Osteoblast (primary cell): ENCODE data around the gene NKD2. TPM values are rescaled to one million over a fixed set of nuclear protein-coding genes. Genes with fewer than 3 reads are reported as not detected.

Source experiments
- DNase-seq: peaks from one replicate; pipeline ENCODE4 v3.0.0; 2011; ENCODE audit warnings: low spot score, mixed read lengths; ENCODE audit not compliant: insufficient read length; ENCODE audit errors: missing footprints
- H2AFZ ChIP-seq: 2 replicates; pipeline ENCODE4 v1.6.0; 2011; ENCODE audit warnings: mild to moderate bottlenecking, low read length
- H3K27ac ChIP-seq: 2 replicates; pipeline ENCODE4 v1.5.1; 2011; ENCODE audit warnings: mild to moderate bottlenecking, low read depth, low read length, moderate library complexity
- H3K27me3 ChIP-seq: 2 replicates; pipeline ENCODE4 v1.6.0; 2012; ENCODE audit warnings: mild to moderate bottlenecking, control low read depth, inconsistent platforms, low read length, moderate library complexity; ENCODE audit not compliant: insufficient read depth
- H3K36me3 ChIP-seq: 2 replicates; pipeline ENCODE4 v1.5.1; 2011; ENCODE audit warnings: mild to moderate bottlenecking, low read length, control low read depth, moderate library complexity; ENCODE audit not compliant: insufficient read depth
- H3K4me1 ChIP-seq: 2 replicates; pipeline ENCODE4 v1.5.1; 2011; ENCODE audit warnings: mild to moderate bottlenecking, low read length, control low read depth, moderate library complexity; ENCODE audit not compliant: insufficient read depth
- H3K4me2 ChIP-seq: 2 replicates; pipeline ENCODE4 v1.6.0; 2011; ENCODE audit warnings: mild to moderate bottlenecking, low read length; ENCODE audit not compliant: insufficient read depth
- H3K4me3 ChIP-seq: fragments of 200-600 bp; sonication (generic); 3 replicates; pipeline ENCODE4 v1.5.1; 2012; ENCODE audit warnings: mild to moderate bottlenecking, low read length, inconsistent platforms; ENCODE audit not compliant: insufficient read depth
- H3K79me2 ChIP-seq: 2 replicates; pipeline ENCODE4 v1.6.0; 2012; ENCODE audit warnings: mild to moderate bottlenecking, low read length, control low read depth, inconsistent platforms; ENCODE audit not compliant: insufficient read depth
- H3K9me3 ChIP-seq: 2 replicates; pipeline ENCODE4 v1.5.1; 2011; ENCODE audit warnings: low read depth, low read length, control low read depth
- H4K20me1 ChIP-seq: 2 replicates; pipeline ENCODE4 v1.6.0; 2012; ENCODE audit warnings: mild to moderate bottlenecking, low read length, control low read depth; ENCODE audit not compliant: insufficient read depth
- CTCF ChIP-seq: IDR thresholded peaks from 2 replicates; pipeline ENCODE4 v1.5.1; 2011; ENCODE audit warnings: mild to moderate bottlenecking, low read depth, low read length, moderate library complexity; ENCODE audit errors: extremely low read depth
- total RNA-seq: library from RNA; depleted of rRNA; stranded (reverse); fragments of >200 nt; gene quantifications from 2 replicates; pipeline ENCODE4 v1.2.3, GENCODE V29; 2012

The NKD2 gene
- total RNA-seq, 1 donor = under 0.01 TPM

DNA sequence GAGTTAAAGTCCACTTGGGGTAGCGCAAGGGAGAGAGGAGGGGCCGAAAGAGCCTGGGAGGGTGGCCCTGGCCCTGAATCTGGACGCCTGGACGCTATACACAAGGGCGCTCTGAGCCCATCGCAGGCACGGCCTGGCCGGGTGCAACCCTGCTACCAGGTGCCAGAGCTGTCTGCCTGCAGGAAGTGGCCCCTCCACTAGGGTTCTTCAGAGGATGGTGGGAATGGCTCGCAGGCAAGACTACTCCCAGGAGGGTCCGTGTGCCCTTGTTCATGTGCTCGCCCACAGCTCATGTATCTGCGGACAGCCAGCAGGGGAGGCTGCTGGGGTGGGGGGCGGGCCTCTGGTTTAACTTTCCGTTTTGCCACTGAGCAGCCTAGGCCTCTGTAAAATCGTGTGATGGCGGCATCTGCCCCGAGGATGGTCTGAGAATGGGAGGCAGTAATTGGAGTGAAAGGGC, 1.4 kb upstream of the NKD2 start:
- H3K36me3 ChIP-seq = no peaks in the 10 kb centered on the region
- H3K4me1 ChIP-seq = no peaks in the 10 kb centered on the region
- DNase-seq = peak; percentile 86
- H4K20me1 ChIP-seq = no peaks in the 10 kb centered on the region
- H3K27ac ChIP-seq = no peak overlapping the region
- no peak overlapping the region for H3K4me2 ChIP-seq
- TF ChIP-seq CTCF = no peak
- no peak overlapping the region for H2AFZ ChIP-seq
- H3K27me3 ChIP-seq = peaks cover 69% of the 10 kb centered on the region
- H3K79me2 ChIP-seq = no peaks in the 10 kb centered on the region
- no peak overlapping the region for H3K4me3 ChIP-seq
- H3K9me3 ChIP-seq = no peaks in the 10 kb centered on the region

GRCh38 chr5:1007681-1008450, 736 bp upstream of the NKD2 start:
- H3K36me3 ChIP-seq = no peaks in the 10 kb centered on the region
- no peaks in the 10 kb centered on the region for H3K4me1 ChIP-seq
- H3K4me3 ChIP-seq = no peak overlapping the region
- TF ChIP-seq CTCF = no peak
- no peak overlapping the region for H2AFZ ChIP-seq
- H3K27ac ChIP-seq = no peak overlapping the region
- no peaks in the 10 kb centered on the region for H3K79me2 ChIP-seq
- no peaks in the 10 kb centered on the region for H3K9me3 ChIP-seq
- peak; percentile 88 for DNase-seq
- no peaks in the 10 kb centered on the region for H4K20me1 ChIP-seq
- no peak overlapping the region for H3K4me2 ChIP-seq
- H3K27me3 ChIP-seq = peaks cover 68% of the 10 kb centered on the region

- DNase-seq = peak; percentile 90
- Histone ChIP-seq H3K36me3 (no peaks in the 10 kb centered on the region), H3K27me3 (peaks cover 55% of the 10 kb centered on the region), H3K27ac (no peak overlapping the region), H3K9me3 (no peaks in the 10 kb centered on the region), H3K4me2 (no peak overlapping the region), H2AFZ (no peak overlapping the region), H3K79me2 (no peaks in the 10 kb centered on the region), H4K20me1 (no peaks in the 10 kb centered on the region), H3K4me3 (no peak overlapping the region), H3K4me1 (no peaks in the 10 kb centered on the region)
- no peak for TF ChIP-seq CTCF
Observed at GRCh38 chr5:1009359-1010180, 968 bp downstream of the NKD2 start.

GRCh38 chr5:1010181-1010510, 1.5 kb downstream of the NKD2 start:
- no peak overlapping the region for H3K4me3 ChIP-seq
- H3K36me3 ChIP-seq = no peaks in the 10 kb centered on the region
- H3K27me3 ChIP-seq = peaks cover 51% of the 10 kb centered on the region
- H3K4me1 ChIP-seq = no peaks in the 10 kb centered on the region
- no peaks in the 10 kb centered on the region for H4K20me1 ChIP-seq
- H3K27ac ChIP-seq = no peak overlapping the region
- no peaks in the 10 kb centered on the region for H3K9me3 ChIP-seq
- H3K79me2 ChIP-seq = no peaks in the 10 kb centered on the region
- no peak overlapping the region for H2AFZ ChIP-seq
- DNase-seq = peak; percentile 81
- peak; percentile 10 for TF ChIP-seq CTCF
- H3K4me2 ChIP-seq = no peak overlapping the region
